H9 (cell line): ENCODE results near the gene FOXN1. TPM values are rescaled to one million over a fixed set of nuclear protein-coding genes. Genes with fewer than 3 reads are reported as not detected.

ENCODE experiments used
- DNase-seq: peaks from one replicate; pipeline ENCODE4 v3.0.0-alpha.2; 2017
- H2AFZ ChIP-seq: one replicate; pipeline ENCODE4 v1.6.1; 2013; ENCODE audit warnings: mild to moderate bottlenecking, low read length, control low read depth, moderate library complexity
- H2AK5ac ChIP-seq: 2 replicates; pipeline ENCODE4 v1.6.1; 2013; ENCODE audit warnings: low read length, control low read depth, mixed read lengths; ENCODE audit not compliant: insufficient read length
- H2BK120ac ChIP-seq: one replicate; pipeline ENCODE4 v1.6.1; 2013; ENCODE audit warnings: low read depth, mild to moderate bottlenecking, low read length, control low read depth, inconsistent platforms; ENCODE audit not compliant: poor library complexity, severe bottlenecking
- H2BK12ac ChIP-seq: 2 replicates; pipeline ENCODE4 v1.6.1; 2013; ENCODE audit warnings: low read length, control low read depth, mixed read lengths, low read depth; ENCODE audit not compliant: insufficient read length
- H2BK15ac ChIP-seq: 2 replicates; pipeline ENCODE4 v1.6.1; 2013; ENCODE audit warnings: low read depth, low read length, control low read depth
- H2BK20ac ChIP-seq: one replicate; pipeline ENCODE4 v1.6.1; 2013; ENCODE audit warnings: low read depth, mild to moderate bottlenecking, low read length, control low read depth, inconsistent platforms; ENCODE audit not compliant: poor library complexity, severe bottlenecking
- H2BK5ac ChIP-seq: 2 replicates; pipeline ENCODE4 v1.6.1; 2013; ENCODE audit warnings: low read length, control low read depth, mixed read lengths; ENCODE audit not compliant: insufficient read length
- H3K14ac ChIP-seq: 2 replicates; pipeline ENCODE4 v1.6.1; 2013; ENCODE audit warnings: low read length, control low read depth; ENCODE audit not compliant: insufficient read depth
- H3K18ac ChIP-seq: 2 replicates; pipeline ENCODE4 v1.6.1; 2013; ENCODE audit warnings: low read depth, mild to moderate bottlenecking, mixed read lengths, low read length, control low read depth; ENCODE audit not compliant: insufficient read length
- H3K23ac ChIP-seq: 2 replicates; pipeline ENCODE4 v1.6.1; 2013; ENCODE audit warnings: low read length, control low read depth, mixed read lengths, low read depth; ENCODE audit not compliant: insufficient read length
- H3K23me2 ChIP-seq: 2 replicates; pipeline ENCODE4 v1.6.1; 2013; ENCODE audit warnings: low read depth, mild to moderate bottlenecking, mixed read lengths, low read length, control low read depth; ENCODE audit not compliant: insufficient read length, poor library complexity, severe bottlenecking
- H3K27ac ChIP-seq: 2 replicates; pipeline ENCODE4 v1.5.1; 2013; ENCODE audit warnings: low read length, control low read depth, mixed read lengths, low read depth; ENCODE audit not compliant: insufficient read length
- H3K27me3 ChIP-seq: 2 replicates; pipeline ENCODE4 v1.6.1; 2013; ENCODE audit warnings: low read length, control low read depth, inconsistent platforms; ENCODE audit not compliant: insufficient read depth
- H3K4ac ChIP-seq: 2 replicates; pipeline ENCODE4 v1.6.1; 2013; ENCODE audit warnings: low read depth, mild to moderate bottlenecking, control low read depth, inconsistent platforms, low read length, moderate library complexity
- H3K4me1 ChIP-seq: 2 replicates; pipeline ENCODE4 v1.6.1; 2013; ENCODE audit warnings: low read length, control low read depth, inconsistent platforms; ENCODE audit not compliant: insufficient read depth
- H3K4me2 ChIP-seq: 2 replicates; pipeline ENCODE4 v1.6.1; 2013; ENCODE audit warnings: low read length, control low read depth, mixed read lengths; ENCODE audit not compliant: insufficient read length, insufficient read depth
- H3K56ac ChIP-seq: 2 replicates; pipeline ENCODE4 v1.6.1; 2013; ENCODE audit warnings: low read depth, mild to moderate bottlenecking, mixed read lengths, low read length, control low read depth; ENCODE audit not compliant: insufficient read length
- H3K79me1 ChIP-seq: 2 replicates; pipeline ENCODE4 v1.6.1; 2013; ENCODE audit warnings: low read depth, mild to moderate bottlenecking, moderate library complexity, low read length, control low read depth, inconsistent platforms; ENCODE audit not compliant: insufficient read depth, poor library complexity, severe bottlenecking
- H3K79me2 ChIP-seq: 2 replicates; pipeline ENCODE4 v1.6.1; 2013; ENCODE audit warnings: low read length, control low read depth, inconsistent platforms; ENCODE audit not compliant: insufficient read depth
- H3K9ac ChIP-seq: 2 replicates; pipeline ENCODE4 v1.6.1; 2013; ENCODE audit warnings: low read length, control low read depth, mixed read lengths; ENCODE audit not compliant: insufficient read length; ENCODE audit errors: extremely low read depth
- H3K9me3 ChIP-seq: one replicate; pipeline ENCODE4 v1.6.1; 2013; ENCODE audit warnings: low read depth, low read length, inconsistent platforms; ENCODE audit not compliant: control insufficient read depth
- H3T11ph ChIP-seq: one replicate; pipeline ENCODE4 v1.6.1; 2013; ENCODE audit warnings: mild to moderate bottlenecking, low read length, control low read depth, inconsistent platforms
- H4K20me1 ChIP-seq: one replicate; pipeline ENCODE4 v1.6.1; 2013; ENCODE audit not compliant: control insufficient read depth, insufficient read length, insufficient read depth
- H4K5ac ChIP-seq: 2 replicates; pipeline ENCODE4 v1.6.1; 2013; ENCODE audit warnings: low read depth, mild to moderate bottlenecking, mixed read lengths, low read length, control low read depth; ENCODE audit not compliant: insufficient read length
- H4K8ac ChIP-seq: replicated peaks from 2 replicates; pipeline ENCODE4 v1.6.1; 2013; ENCODE audit warnings: low read length, control low read depth, mixed read lengths, low read depth; ENCODE audit not compliant: insufficient read length
- H4K91ac ChIP-seq: 2 replicates; pipeline ENCODE4 v1.6.1; 2013; ENCODE audit warnings: low read depth, mild to moderate bottlenecking, moderate library complexity, mixed read lengths, low read length, control low read depth; ENCODE audit not compliant: insufficient read length
- H3K27ac Mint-ChIP-seq, 3 experiments: 2 replicates in 2 of 3; 3 replicates in 1 of 3; pipeline ENCODE4 v1.8.0; 2020 to 2021; ENCODE audit warnings: mixed read lengths in 3 of 3, mild to moderate bottlenecking in 1 of 3, moderate library complexity in 1 of 3
- H3K27me3 Mint-ChIP-seq: 2 replicates; pipeline ENCODE4 v1.8.0; 2021; ENCODE audit warnings: low read depth, mild to moderate bottlenecking, moderate library complexity, mixed read lengths
- H3K36me3 Mint-ChIP-seq, 3 experiments: 2 replicates in 2 of 3; 3 replicates in 1 of 3; pipeline ENCODE4 v1.8.0; 2020 to 2021; ENCODE audit warnings: low read depth in 3 of 3, mixed read lengths in 3 of 3; ENCODE audit not compliant: insufficient read depth in 1 of 3
- H3K4me1 Mint-ChIP-seq, 2 experiments: 2 replicates each; pipeline ENCODE4 v1.8.0; 2020; ENCODE audit warnings: mixed read lengths in 2 of 2
- H3K4me3 Mint-ChIP-seq, 2 experiments: 2 replicates in 1 of 2; 3 replicates in 1 of 2; pipeline ENCODE4 v1.8.0; 2020 to 2021; ENCODE audit warnings: mild to moderate bottlenecking in 2 of 2, mixed read lengths in 2 of 2, moderate library complexity in 1 of 2
- H3K9me3 Mint-ChIP-seq, 2 experiments: 2 replicates in 1 of 2; 3 replicates in 1 of 2; pipeline ENCODE4 v1.8.0; 2020; ENCODE audit warnings: mild to moderate bottlenecking in 2 of 2, mixed read lengths in 2 of 2, moderate library complexity in 1 of 2
- WGBS: extraction: QIAGEN DNeasy Blood & Tissue Kit; methylation state at CpG from one replicate; pipeline ENCODE4 v1.1.7; 2013; ENCODE audit warnings: missing lambda C conversion rate, low lambda C conversion rate, mixed read lengths; ENCODE audit not compliant: insufficient read length; ENCODE audit errors: extremely low coverage; 5-methylcytosine and 5-hydroxymethylcytosine counted together
- total RNA-seq: library from RNA; stranded (reverse); gene quantifications from 2 replicates; pipeline ENCODE4 v1.2.1, GENCODE V29; 2021
- TF ChIP-seq, protein P1 (sequence below): fragments of 200-600 bp; sonication (generic); conservative IDR thresholded peaks from 3 replicates; pipeline ENCODE4 v1.8.0; 2021; ENCODE audit warnings: antibody characterized with exemption, mild to moderate bottlenecking

Gene FOXN1
- total RNA-seq, 1 experiment from 2014 or later: not detected

DNA sequence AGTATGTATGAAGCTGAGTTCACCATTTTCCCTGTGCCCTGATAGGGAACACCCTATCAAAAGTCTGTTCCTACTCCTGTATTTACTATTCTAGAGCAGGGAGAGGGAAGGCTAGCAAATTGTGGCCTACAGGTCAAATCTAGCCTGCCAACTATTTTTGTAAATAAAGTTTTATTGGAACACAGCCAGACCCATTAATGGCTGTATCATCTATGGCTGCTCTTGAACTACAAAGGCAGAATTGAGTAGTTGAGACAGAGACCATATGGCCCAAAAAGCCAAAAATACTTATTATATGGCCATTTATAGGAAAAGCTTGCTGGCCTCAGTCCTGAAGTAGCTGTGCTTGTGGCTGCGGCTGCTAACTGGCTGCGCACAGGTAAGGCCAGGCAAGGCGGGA lies 74.8 kb downstream of the FOXN1 start:
- Histone ChIP-seq H4K91ac (no peak overlapping the region), H2BK15ac (no peak overlapping the region), H4K20me1 (peaks cover 2% of the 10 kb centered on the region), H3T11ph (no peak overlapping the region), H3K56ac (no peak overlapping the region), H4K5ac (no peak overlapping the region), H3K79me2 (no peaks in the 10 kb centered on the region), H3K18ac (no peak overlapping the region), H3K9ac (no peak overlapping the region), H2BK5ac (no peak overlapping the region), H2AK5ac (no peak overlapping the region), H3K4ac (no peak overlapping the region), H3K27ac (no peak overlapping the region), H3K23ac (no peak overlapping the region), H3K14ac (no peak overlapping the region), H3K27me3 (no peaks in the 10 kb centered on the region), H2BK20ac (no peak overlapping the region), H3K4me1 (no peaks in the 10 kb centered on the region), H2AFZ (no peak overlapping the region), H3K79me1 (no peaks in the 10 kb centered on the region), H2BK12ac (no peak overlapping the region), H3K23me2 (no peaks in the 10 kb centered on the region), H3K9me3 (no peaks in the 10 kb centered on the region), H2BK120ac (no peak overlapping the region), H4K8ac (no peak overlapping the region), H3K4me2 (no peak overlapping the region)
- Mint-ChIP-seq H3K27me3 (no peaks in the 10 kb centered on the region), H3K4me3 (no peak overlapping the region), H3K36me3 (peaks cover 26 to 40% (median 33%) of the 10 kb centered on the region in 3 experiments; a peak in 6 of 7 replicates), H3K27ac (no peak overlapping the region), H3K4me1 (peaks cover 9 to 12% of the 10 kb centered on the region in 2 experiments), H3K9me3 (no peaks in the 10 kb centered on the region; a peak in 1 of 5 replicates)
- WGBS: no CpG with 5 or more reads among the region's 3 CpGs
- TF ChIP-seq, protein P1, sequence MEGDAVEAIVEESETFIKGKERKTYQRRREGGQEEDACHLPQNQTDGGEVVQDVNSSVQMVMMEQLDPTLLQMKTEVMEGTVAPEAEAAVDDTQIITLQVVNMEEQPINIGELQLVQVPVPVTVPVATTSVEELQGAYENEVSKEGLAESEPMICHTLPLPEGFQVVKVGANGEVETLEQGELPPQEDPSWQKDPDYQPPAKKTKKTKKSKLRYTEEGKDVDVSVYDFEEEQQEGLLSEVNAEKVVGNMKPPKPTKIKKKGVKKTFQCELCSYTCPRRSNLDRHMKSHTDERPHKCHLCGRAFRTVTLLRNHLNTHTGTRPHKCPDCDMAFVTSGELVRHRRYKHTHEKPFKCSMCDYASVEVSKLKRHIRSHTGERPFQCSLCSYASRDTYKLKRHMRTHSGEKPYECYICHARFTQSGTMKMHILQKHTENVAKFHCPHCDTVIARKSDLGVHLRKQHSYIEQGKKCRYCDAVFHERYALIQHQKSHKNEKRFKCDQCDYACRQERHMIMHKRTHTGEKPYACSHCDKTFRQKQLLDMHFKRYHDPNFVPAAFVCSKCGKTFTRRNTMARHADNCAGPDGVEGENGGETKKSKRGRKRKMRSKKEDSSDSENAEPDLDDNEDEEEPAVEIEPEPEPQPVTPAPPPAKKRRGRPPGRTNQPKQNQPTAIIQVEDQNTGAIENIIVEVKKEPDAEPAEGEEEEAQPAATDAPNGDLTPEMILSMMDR: no peak
- DNase-seq: no peak
